Measurements from ENCODE around the gene AGRN.
A peak's percentile ranks its signal among the peaks of the same experiment; 100 is the strongest.
"Not testable (repeated sequence)": the region's sequence is repeated elsewhere in the genome, so short reads cannot be mapped to it uniquely, and the experiment has no call there.

AGRN gene

DNA sequence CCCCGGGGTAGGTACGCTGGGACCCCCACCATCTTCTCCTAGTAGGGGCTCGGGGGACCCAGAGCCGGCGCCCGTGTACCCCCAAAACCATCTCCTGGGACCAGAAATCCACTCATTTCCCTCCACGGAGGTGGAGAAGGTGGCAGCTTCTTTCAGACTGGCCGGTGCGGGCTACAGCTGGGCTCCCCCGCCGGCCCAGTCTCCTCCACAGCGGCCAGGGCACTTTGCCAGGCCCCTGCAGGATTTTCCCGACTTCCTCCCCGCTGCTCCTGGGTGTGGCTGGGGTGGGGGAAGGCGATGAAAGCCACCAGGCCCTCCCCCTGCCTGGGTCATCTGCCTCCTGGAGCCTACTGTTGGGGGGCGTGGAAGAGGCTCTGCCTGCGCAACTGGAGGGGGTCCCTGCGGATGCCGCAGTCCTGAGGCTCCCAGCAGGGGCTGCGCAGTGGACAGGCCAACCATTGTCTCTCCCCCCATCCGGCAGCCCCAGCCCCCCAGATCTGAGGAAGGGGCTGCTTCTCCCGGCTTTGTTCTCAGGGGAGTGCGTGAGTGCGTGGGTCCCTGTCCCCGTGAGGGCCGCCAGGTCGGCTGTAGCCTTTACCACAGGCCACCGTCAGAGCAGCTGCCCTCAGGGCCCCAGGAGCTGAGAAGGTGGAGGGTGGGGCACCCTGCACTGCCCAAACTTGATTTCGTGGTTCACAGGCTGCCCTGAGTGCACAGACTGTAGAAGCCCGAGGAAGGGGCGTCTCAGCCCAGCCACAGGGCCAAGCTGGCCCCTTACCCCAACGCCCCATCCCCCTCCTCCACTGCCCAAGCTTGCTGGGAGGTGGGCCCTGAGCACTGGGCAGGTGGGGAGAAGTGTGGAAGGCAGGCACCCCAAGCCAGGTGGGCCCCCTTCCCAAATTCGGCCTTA lies 1.3 kb downstream of the AGRN start:
- no peak for DNase-seq (ENCODE audit: low read depth)

DNA sequence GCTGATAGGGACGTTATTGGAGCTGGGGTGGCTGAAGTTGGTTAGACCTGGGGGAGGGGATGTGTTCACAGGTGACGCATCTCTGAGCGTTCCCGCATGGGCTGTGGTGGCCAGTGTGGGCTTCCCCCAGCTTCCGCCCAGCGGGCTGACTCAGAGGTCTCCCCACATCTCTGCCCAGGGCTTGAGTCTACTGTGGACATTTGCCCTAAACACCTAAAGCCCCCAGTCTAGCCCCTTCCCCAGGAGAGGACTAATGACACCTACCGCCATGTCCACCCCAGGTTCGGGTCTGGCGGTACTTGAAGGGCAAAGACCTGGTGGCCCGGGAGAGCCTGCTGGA lies 2.0 kb downstream of the AGRN start:
- DNase-seq (ENCODE audit: low read depth), result no peak

DNA sequence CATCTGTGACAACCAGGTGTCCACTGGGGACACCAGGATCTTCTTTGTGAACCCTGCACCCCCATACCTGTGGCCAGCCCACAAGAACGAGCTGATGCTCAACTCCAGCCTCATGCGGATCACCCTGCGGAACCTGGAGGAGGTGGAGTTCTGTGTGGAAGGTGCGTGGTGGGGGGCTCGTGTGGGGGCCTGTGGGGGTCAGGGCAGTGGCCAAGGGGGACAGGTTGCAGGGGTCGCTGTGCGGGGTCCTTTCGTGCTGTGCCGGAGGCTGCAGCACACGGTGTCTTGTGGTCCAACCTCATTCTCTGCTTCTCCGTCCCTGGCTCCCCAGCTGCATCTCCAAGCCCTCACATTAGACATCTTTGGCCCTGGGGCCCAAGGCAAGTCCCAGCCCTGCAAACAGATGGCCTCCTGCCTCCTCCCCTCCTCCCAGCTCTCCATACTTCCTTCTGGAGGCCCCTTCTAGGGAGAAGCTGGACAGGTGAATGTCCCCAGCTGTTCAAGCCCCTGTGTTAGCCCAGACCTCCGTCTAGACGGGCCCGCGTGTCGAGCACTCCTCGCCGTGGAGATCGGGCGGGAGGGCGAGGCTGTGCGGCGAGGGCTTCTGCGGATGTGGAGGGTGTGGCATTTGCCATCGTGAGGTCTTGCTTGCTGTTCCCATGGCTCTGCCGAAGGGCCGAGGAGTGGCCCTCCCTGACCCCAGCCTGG lies 2.5 kb downstream of the AGRN start:
- no peak for DNase-seq (ENCODE audit: low read depth)

DNA sequence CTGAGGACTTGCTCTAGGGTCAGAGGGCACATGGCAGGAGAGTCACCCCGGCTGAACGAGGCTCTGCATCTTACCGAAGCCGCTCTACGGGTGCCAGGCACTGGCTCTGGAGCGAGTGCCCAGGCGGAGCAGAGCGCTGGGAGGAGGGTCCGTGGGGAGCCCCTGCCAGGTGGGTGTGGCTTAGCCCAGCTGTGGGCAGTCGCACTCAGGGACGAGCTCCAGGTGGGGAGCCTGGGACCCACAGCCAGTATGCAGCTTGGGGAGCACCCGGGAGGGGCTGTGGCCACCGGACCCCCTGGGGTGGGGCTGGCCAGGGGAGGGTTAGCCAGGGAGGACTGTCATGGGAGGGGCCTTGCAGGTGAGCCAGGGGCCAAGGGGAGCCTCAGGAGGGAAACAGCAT lies 3.8 kb downstream of the AGRN start:
- no peak for DNase-seq (ENCODE audit: low read depth)

DNA sequence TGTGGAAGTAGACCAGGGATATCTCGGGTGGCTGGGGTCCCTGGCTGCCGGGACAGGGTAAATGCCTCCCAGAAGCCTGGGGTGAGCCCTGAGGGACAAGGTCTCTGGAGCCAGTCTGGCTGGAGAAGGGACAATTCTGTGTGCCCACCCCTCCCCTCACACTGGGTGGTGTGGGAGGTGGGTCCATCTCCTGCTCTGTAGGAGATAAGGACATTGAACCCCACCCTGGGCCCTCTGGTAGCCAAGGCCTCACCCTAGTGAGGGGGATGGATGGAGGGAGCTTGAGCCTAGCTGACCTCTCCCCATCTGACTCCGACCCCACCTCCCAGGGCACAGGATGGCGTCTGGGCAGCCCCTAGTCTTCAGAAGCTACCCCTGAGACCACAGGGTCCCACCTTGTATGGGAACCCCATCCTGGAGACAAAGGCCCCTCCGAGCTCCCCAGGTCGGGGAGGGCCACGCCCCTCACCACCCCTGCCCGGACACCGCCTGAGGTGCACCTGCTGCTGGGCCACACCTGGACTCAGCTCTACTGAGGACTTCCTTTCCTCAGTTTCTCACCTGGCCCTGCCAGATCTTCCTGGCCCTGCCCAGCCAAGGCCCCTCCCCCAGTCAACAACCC lies 4.3 kb downstream of the AGRN start:
- no peak for DNase-seq (ENCODE audit: low read depth)

DNA sequence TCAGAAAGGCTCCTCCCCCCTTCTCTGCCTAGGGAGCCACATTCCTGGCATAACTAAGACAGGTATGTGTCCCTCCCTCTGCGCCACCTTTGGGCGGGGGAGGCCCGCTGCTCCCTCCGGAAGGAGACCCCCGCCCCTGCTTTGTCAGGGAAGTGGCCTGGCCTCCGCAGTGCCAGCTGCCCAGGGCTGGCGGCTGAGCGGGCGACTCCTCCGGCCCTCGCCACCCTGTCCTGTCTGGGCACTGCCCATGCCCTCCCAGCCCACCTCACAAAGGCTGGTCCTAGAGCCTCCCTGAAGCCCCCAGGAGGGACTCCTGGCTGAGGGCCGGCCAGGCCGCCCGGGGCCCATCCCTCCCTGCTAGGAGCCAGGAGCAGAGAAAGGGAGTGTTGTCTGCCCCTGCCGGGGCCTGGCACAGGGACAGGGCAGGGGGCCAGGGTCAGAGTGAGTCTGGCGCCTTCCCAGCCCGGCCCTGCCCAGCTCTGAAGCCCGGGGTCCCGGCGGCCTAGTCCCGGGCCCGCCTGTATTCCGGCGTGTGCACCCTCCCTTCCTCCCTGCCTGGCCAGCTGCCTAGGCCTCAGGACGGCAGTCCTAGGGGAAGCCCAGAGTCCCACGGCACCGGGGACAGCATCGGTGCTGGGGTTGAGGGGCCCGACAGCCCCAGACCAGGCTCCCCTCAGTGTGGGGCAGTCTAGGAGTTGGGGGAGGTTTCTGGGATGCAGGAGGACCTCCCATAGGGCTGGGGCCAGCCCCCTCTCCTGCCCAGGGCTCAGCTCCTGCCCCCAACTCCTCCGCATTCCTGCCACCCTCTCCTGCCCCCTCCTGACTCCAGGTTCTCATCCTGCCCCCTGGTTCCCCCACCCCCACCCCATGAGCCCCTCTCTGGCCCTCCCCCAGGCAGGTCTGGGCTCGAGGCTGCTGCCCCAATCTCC lies 5.1 kb downstream of the AGRN start:
- DNase-seq (ENCODE audit: low read depth), result no peak

DNA sequence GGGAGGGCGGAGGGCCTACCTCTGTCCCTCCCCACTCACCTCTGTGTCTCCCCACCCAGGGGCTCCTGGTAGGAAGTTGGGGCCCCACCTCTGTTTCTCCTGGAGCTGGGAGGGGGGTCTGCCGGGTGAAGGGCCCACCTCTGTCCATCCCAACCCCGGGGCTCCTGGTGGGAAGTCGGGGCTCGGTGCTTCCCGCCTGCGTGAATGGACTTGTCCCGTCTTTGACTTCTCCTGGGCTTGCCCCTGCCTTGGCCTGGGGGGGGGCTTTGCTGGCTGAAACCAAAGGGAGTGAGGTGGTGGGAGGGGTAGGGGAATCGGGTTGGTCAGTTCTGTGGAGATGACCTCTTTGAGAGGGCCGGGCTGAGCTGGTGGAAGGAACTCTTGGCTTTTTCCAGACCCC lies 5.8 kb downstream of the AGRN start:
- DNase-seq (ENCODE audit: low read depth), result no peak

DNA sequence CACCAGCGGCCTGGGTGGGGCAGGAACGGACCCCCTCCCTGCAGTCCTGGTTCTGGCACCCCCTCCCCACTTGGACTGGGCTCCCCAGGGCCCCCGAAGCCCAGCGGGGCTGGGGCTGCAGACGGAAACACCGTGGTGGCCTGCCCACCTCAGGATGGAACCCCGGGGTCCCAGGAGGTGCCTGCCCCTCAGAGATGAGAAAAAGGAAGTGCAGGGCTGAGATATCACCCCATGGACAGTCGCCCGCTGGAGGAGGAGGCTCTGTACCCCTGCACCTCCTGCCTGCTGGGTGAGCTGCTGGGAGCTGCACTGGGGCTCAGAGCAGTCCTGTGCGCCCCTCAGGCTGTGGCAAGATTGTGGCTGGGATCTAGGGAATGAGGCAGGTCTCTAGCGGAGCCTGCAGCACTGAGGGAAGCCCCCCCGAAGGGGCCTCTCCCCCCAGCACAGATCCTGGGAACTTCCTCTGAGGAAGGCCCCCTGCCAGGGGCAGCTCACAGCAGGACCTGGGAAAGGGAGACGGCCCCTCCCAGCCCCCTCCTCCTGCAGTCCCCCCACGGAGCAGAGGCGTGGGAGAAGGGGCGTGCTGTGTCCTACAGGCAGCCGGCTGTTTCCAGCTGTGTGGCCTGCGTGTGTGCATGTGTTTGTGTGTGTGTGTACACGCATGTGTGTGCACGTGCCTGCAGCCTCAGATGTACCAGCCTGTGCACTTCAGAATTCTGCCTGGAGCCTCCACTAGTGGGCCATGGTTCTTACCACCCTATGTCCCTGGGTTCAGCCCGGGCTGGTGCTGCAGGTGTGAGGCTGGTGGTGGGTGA lies 6.9 kb downstream of the AGRN start:
- DNase-seq (ENCODE audit: low read depth), result no peak

DNA sequence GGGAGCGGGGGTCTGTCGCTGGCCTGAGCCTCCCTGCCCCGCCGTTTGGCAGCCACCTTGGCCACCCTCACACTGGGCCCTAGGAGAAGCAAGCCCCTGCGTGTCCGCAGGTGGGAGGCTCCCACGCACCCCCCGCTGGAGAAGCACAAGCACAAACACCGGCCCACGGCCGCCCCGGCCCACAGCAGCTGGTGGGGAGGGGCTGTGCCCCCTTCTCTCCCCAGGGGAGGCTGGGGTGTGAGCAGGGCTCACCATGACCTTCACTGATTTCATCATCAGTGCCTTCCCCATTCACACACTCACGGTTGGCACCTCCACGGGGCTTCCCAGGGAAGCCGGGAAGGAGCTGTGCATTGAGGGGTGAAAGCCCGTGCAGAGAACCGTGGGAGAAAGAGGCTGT lies 7.9 kb downstream of the AGRN start:
- DNase-seq (ENCODE audit: low read depth), result no peak

DNA sequence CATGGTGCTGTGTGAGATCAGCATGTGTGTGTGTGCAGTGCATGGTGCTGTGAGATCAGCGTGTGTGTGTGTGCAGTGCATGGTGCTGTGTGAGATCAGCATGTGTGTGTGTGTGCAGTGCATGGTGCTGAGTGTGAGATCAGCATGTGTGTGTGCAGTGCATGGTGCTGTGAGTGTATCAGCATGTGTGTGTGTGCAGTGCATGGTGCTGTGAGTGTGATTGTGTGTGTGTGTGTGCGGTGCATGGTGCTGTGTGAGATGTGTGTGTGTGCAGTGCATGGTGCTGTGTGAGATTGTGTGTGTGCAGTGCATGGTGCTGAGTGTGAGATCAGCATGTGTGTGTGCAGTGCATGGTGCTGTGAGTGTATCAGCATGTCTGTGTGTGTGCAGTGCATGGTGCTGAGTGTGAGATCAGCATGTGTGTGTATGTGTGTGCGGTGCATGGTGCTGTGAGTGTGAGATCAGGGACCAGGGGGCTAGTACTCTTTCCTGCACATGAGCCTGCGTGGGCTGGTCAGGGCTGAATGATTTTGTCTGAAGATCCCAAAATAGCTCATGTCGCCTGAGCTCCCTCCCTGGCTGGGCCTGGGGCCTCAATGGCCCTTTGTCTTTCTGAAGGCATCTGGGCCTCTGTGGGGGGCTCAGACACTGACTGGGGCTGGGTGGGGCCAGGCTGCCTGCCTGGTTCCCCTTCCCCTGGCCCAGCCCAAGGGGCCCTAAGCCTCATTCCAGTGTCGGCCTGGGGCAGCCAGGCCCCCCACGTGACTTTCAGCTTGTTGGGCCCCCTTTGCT lies 11.1 kb downstream of the AGRN start:
- DNase-seq (ENCODE audit: low read depth), result not testable (repeated sequence)

DNA sequence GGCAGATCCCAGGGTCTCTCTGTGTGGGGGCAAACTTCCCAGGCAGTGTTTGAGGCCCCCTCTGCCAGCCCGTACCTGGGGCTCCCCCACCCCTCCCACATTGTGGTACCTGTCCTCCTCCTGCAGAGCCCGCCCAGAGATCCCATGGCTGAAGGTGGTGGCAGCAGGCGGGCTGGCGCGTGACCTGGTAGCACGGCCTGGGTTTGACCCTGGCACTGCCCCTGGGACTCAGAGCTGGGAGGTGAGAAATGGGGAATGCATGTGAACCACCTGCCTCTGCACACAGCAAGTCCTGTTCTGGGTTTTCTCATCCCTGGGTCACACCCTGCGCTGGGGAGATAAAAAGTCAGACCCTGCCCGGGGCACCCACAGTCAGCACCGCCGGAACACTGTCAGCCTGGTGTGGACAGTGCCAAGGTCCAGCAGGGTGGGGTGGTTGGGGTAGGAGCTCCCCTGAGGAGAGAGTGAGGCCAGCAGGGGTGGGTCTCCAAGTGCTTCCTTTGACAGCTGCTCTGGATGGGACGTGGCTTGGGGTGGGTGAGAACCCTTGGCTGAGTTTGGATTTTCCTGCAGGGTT lies 11.8 kb downstream of the AGRN start:
- DNase-seq (ENCODE audit: low read depth), result no peak

DNA sequence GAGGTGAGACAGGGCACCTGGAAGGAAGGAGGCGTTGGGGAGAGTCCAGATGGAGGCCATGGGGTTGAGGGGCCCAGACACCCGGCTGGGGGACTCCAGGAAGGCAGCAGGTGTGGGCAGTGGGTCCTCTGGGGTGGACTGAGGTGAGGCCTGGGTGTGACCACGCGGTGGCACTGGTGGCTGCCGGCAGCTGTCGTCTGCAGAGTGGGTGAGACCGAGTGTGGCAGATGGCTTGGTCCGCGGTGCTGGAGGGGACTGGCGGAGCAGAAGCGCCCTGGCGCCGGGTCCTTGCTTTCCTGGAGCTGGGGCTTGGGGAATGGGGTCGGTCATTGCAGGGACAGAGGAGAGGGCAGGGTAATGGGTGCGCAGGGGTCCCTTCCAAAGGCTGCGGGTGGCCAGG lies 12.5 kb downstream of the AGRN start:
- no peak for DNase-seq (ENCODE audit: low read depth)

DNA sequence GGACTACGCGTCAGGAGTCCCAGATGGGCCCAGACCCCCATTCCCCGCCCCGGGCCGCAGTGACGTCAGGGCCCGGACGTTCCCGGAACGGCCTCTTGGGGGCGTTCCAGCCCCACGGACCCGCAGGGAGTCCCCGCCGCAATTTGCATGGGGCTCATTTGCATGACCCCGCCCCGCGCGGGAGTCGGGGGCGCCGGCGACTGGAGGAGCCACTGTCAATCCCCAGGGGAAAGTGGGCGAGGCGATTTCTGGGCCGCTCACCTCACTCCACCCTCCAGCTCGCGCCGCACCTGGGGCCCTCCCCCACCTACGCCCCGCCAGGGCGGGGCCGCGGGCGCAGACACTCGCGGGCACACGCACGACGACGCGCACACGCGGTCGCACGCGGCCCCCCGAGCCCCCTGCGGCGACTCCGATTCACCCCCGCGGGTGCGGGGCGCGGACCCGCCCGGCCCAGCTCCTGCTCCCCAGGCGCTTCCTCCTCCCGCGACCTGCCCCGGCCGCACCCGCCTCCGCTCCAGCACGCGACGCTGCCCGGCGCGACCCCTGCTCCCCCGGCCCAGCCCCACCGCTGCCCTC lies 13.2 kb downstream of the AGRN start:
- peak; percentile 55 for DNase-seq (ENCODE audit: low read depth)

DNA sequence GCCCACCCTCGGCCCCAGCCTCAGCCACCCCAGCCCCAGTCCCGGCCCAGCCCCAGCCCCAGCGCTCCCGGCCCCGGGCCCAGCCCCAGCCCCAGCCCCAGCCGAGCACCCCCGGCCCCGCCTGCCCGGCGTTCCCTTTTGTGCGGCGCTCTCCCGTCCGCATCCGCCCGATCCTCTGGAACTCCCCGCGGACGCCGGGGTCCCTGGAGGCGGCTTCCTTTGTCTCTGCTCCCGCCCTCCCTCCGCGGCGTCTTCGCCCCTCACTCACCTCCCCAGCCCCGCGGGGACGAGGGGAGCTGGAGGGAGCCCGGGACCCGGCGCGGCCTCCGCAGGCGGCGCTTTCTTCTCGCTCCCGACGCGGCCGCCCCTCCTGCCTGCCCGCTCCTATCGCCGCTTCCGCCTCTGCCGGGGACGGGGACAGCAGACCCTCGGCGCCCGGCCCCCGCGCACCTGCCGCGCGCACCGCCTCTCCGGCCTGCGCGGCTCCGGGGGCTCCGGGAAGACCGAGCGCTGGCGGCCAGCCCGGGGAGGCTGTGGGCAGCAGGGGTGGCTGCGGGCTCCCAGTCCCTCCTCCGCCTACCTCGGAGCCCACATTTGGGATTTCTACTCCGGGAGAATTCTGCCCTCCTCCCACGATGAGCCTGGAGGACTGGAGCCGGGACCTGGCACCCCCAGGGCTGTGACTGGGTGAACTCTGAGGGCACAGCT lies 14.0 kb downstream of the AGRN start:
- no peak for DNase-seq (ENCODE audit: low read depth)

DNA sequence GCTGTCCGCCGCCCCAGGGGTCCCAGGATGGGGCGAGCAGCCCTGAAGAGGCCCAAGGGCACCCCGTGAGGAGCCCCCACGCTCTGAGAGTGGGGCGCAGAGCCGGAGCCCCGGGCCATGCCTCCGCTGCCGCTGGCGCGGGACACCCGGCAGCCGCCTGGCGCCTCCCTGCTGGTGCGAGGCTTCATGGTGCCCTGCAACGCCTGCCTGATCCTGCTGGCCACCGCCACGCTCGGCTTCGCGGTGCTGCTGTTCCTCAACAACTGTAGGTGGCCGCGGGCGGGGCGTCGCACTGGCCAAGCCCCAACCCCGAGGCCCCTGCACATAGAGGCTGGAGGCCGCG lies 14.5 kb downstream of the AGRN start:
- DNase-seq (ENCODE audit: low read depth), result no peak

DNA sequence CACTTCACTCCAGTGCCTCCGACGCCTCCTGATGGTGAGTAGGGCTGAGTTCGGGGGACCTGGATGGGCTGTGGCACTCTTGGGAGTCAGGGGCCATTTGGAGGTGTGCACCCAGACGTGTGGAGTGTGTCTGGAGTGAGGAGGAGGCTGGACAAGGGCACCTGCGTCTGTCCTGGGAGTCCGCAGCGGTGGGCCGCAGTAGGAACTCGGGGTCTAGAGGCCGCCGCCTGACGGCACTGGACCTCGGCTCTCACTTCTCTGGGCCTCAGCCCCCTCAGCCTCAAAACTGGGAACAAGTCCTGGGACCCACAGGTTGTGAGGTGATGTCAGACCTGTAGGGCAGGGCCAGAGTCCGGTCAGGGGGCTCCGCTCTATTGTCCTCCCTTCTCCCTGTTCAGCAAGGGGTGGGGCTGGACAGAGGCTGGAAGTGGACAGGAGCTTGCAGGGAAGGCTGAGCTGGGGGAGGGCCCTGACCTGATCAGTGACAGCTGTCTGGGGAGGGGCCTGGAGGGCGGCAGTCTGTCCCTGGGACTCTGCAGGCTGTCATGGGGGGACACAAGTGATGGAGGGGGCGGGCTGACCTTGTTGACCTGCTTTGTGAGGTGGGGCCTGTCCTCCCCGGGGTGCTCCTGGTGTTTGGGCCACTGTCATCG lies 15.5 kb downstream of the AGRN start:
- DNase-seq (ENCODE audit: low read depth), result no peak

DNA sequence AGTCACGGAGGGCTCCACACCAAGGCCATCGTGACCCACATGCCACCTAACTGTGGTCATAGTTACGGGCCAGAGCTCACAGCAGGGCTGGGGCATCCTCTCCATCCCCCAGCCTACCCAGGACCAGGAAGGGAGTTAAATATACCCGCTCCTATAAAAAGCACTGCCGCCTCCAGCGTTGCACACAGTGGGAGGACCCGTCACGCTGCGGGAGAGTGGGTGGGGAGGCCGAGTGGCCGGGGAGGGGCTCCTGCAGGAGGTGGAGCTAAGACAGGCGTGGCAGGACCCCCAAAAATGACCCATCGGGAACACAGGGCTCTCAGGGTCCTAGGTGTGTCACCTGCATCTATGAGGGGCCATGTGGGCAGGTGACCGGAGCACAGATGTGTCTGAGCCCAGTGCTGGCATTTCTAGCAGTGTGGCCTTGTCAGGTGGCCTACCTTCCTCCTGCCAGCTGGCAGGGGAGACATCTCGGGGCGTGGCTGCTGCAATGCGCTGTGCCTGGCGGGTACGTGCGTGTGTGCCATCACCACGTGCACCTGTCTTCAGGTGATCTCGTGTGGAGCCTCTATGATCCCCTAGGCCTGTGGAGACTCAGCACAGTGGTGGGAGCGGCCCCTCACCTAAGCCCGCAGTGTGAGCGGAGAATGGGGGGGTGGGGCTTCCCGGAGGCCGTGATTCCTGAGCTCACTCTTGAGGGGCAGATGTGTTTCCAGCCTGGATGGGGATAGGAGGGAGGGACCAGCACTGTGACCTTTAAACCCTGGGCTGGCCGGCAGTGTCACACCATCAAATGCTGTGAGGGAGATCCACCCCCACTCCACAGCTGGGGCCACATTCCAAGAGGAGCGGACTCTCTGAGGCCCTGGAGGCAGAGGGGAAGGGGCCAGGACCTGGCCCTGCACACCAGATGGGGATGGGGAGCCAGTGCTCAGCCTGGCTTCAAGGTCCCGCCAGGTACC lies 17.7 kb downstream of the AGRN start:
- no peak for DNase-seq (ENCODE audit: low read depth)
